K562 (cell line): ENCODE results near the gene ATF4. TPM values are rescaled to one million over a fixed set of nuclear protein-coding genes. Genes with fewer than 3 reads are reported as not detected.

Experiments used
- ATAC-seq: fragments of 200-7000 bp; cut with Tn5 transposase; 3 replicates; pipeline ENCODE4 v1.9.1; 2020; ENCODE audit warnings: moderate library complexity
- BruUV-seq: library from RNA; stranded (reverse); fragments of 400-500 nt; replicated peaks from 2 replicates; lab custom pipeline; 2021; lab: Mats Ljungman, UMichigan
- CTCF ChIA-PET: fragments of 300-600 bp; formaldehyde crosslinking; extraction: SDS; loops from one replicate; lab custom pipeline; 2021; ENCODE audit warnings: low intra/inter-chr PET ratio; lab: Yijun Ruan, JAX
- POLR2A ChIA-PET: fragments of 300-600, 350-650 bp; sonication (Branson Sonifier 250); formaldehyde crosslinking; extraction: SDS; loops from one replicate; lab custom pipeline; 2021; ENCODE audit warnings: antibody characterized with exemption, inconsistent platforms; lab: Yijun Ruan, JAX
- DNase-seq, 4 experiments: peaks; one replicate each; pipeline versions ENCODE4 v3.0.0 to v3.0.0-alpha.2; 2011 to 2018; ENCODE audit warnings: low spot score in 3 of 4, mixed read lengths in 3 of 4; ENCODE audit errors: extremely low read depth in 1 of 4
- FAIRE-seq: peaks from 2 replicates; lab custom pipeline; 2011; peaks lifted over from hg19 to GRCh38; lab: Jason Lieb, UNC
- H2AFZ ChIP-seq: 2 replicates; pipeline ENCODE4 v1.6.0; 2011; ENCODE audit warnings: low read depth, low read length, control low read depth, inconsistent platforms
- H3K27ac ChIP-seq: fragments of 200-600 bp; 3 replicates; pipeline ENCODE4 v1.8.0; 2011; ENCODE audit warnings: low read depth, mild to moderate bottlenecking, control low read depth, inconsistent platforms, low read length, moderate library complexity, mixed read lengths; ENCODE audit errors: extremely low read depth
- H3K27me3 ChIP-seq, 2 experiments: fragments of 300-600 bp in 1 of 2; 2 replicates in 1 of 2; 3 replicates in 1 of 2; pipeline versions ENCODE4 v1.6.0 to v1.8.0; 2011; ENCODE audit warnings: inconsistent platforms in 2 of 2, low read length in 2 of 2, mild to moderate bottlenecking in 1 of 2, mixed read lengths in 1 of 2, moderate library complexity in 1 of 2; ENCODE audit not compliant: control insufficient read depth in 2 of 2, insufficient read depth in 2 of 2
- H3K36me3 ChIP-seq: fragments of 300-600 bp; 3 replicates; pipeline ENCODE4 v1.8.0; 2011; ENCODE audit warnings: mild to moderate bottlenecking, low read length, inconsistent platforms; ENCODE audit not compliant: control insufficient read depth, insufficient read depth
- H3K4me1 ChIP-seq, 2 experiments: fragments of 200-600 bp in 1 of 2; replicated peaks in 1 of 2; 2 replicates in 1 of 2; 3 replicates in 1 of 2; pipeline versions ENCODE4 v1.5.1 to v1.8.0; 2011; ENCODE audit warnings: inconsistent platforms in 2 of 2, low read length in 2 of 2, mild to moderate bottlenecking in 1 of 2, mixed read lengths in 1 of 2, moderate library complexity in 1 of 2; ENCODE audit not compliant: control insufficient read depth in 2 of 2, insufficient read depth in 2 of 2
- H3K4me2 ChIP-seq: 2 replicates; pipeline ENCODE4 v1.6.1; 2011; ENCODE audit warnings: low read length, control low read depth, inconsistent platforms, mixed read lengths; ENCODE audit not compliant: insufficient read depth
- H3K4me3 ChIP-seq: fragments of 200-600 bp; sonication (generic), shearing (Covaris generic); 2 replicates; pipeline ENCODE4 v1.5.1; 2016; ENCODE audit warnings: control low read depth, inconsistent platforms
- H3K79me2 ChIP-seq: fragments of 200-600 bp; 3 replicates; pipeline ENCODE4 v1.8.0; 2011; ENCODE audit warnings: low read length, inconsistent platforms; ENCODE audit not compliant: control insufficient read depth, insufficient read depth
- H3K9ac ChIP-seq, 2 experiments: 2 replicates each; pipeline versions ENCODE4 v1.6.0 to v1.6.1; 2011; ENCODE audit warnings: low read depth in 2 of 2, low read length in 2 of 2, control low read depth in 1 of 2, inconsistent platforms in 1 of 2, mild to moderate bottlenecking in 1 of 2, mixed read lengths in 1 of 2; ENCODE audit not compliant: insufficient read depth in 1 of 2
- H3K9me1 ChIP-seq: one replicate; pipeline ENCODE4 v1.6.0; 2011; ENCODE audit warnings: inconsistent platforms, mild to moderate bottlenecking, low read length, moderate library complexity; ENCODE audit not compliant: control insufficient read depth, insufficient read depth
- H3K9me3 ChIP-seq: replicated peaks from 2 replicates; pipeline ENCODE4 v1.5.1; 2011; ENCODE audit warnings: low read depth, low read length, inconsistent platforms; ENCODE audit not compliant: control insufficient read depth, insufficient read depth
- H4K20me1 ChIP-seq: replicated peaks from 2 replicates; pipeline ENCODE4 v1.6.1; 2011; ENCODE audit warnings: low read length, inconsistent platforms, mixed read lengths; ENCODE audit not compliant: control insufficient read depth, insufficient read depth
- ATF4 ChIP-seq: fragments of 450-650 bp; formaldehyde crosslinking; IDR thresholded peaks from 2 replicates; pipeline ENCODE4 v1.4.0; 2022; ENCODE audit warnings: mild to moderate bottlenecking, moderate library complexity
- BCOR ChIP-seq: fragments of 450-650 bp; IDR thresholded peaks from 2 replicates; pipeline ENCODE4 v1.6.1; 2016
- DIDO1 ChIP-seq: fragments of 450-650 bp; IDR thresholded peaks from 2 replicates; pipeline ENCODE4 v1.6.1; 2016; ENCODE audit warnings: low read depth, missing biosample characterization, missing genetic modification characterization
- FIP1L1 ChIP-seq: fragments of 200-400 bp; formaldehyde crosslinking; IDR thresholded peaks from 2 replicates; pipeline ENCODE4 v1.6.1; 2018; ENCODE audit warnings: mild to moderate bottlenecking, low read depth, low read length; ENCODE audit not compliant: poor library complexity, severe bottlenecking
- KDM1A ChIP-seq, 2 experiments: fragments of 450-650 bp; IDR thresholded peaks; 2 replicates each; pipeline ENCODE4 v1.6.1; 2016; ENCODE audit warnings: mild to moderate bottlenecking in 2 of 2
- OTX1 ChIP-seq: fragments of 450-650 bp; formaldehyde crosslinking; IDR thresholded peaks from 2 replicates; pipeline ENCODE4 v1.4.0; 2022; ENCODE audit warnings: mild to moderate bottlenecking
- RBM25 ChIP-seq: fragments of 200-400 bp; formaldehyde crosslinking; IDR thresholded peaks from 2 replicates; pipeline ENCODE4 v1.6.1; 2018; ENCODE audit warnings: low read length, low read depth, moderate library complexity; ENCODE audit not compliant: severe bottlenecking
- ZFP36 ChIP-seq: fragments of 150-350 bp; IDR thresholded peaks from 2 replicates; pipeline ENCODE4 v1.6.1; 2018; ENCODE audit warnings: low read length, low read depth; ENCODE audit not compliant: partially characterized antibody
- ZNF41 ChIP-seq: fragments of 250-450 bp; sonication (Bioruptor Pico); conservative IDR thresholded peaks from 2 replicates; pipeline ENCODE4 v1.4.0; 2020; ENCODE audit warnings: mild to moderate bottlenecking
- ZNF75A ChIP-seq: fragments of 450-650 bp; formaldehyde crosslinking; IDR thresholded peaks from 2 replicates; pipeline ENCODE4 v1.4.0; 2020; ENCODE audit warnings: mild to moderate bottlenecking
- ZNF780A ChIP-seq: fragments of 250-450 bp; sonication (Bioruptor Pico); IDR thresholded peaks from 2 replicates; pipeline ENCODE4 v1.5.0; 2021; ENCODE audit warnings: mild to moderate bottlenecking
- WGBS: fragments of 100-300 bp; shearing (Covaris generic); methylation state at CpG from one replicate; pipeline ENCODE4 v1.1.6; 2016; ENCODE audit warnings: low coverage, mixed read lengths; ENCODE audit not compliant: insufficient coverage; ENCODE audit errors: missing lambda C conversion rate; 5-methylcytosine and 5-hydroxymethylcytosine counted together
- in situ Hi-C: fragments of 300-500 bp; cut with MboI; formaldehyde crosslinking; loops from 4 replicates; pipeline ENCODE4 v1.15.0; 2018; ENCODE audit warnings: inconsistent platforms, mixed read lengths
- intact Hi-C: fragments of 100-400 bp; cut with micrococcal nuclease; formaldehyde crosslinking; loops from 2 replicates; pipeline ENCODE4 v1.14.2; 2022
- polyA plus RNA-seq, 8 experiments: library from polyadenylated mRNA; depleted of rRNA in 4 of 8; stranded (reverse) in 5 of 8; unstranded in 3 of 8; fragments of >200 nt; fragmentation: Nextera tagmentation in 2 of 8; fragmentation: Illumina TruSeq in 1 of 8; extraction: Ambion mirVana in 2 of 8; extraction: Trizol in 1 of 8; gene quantifications; 2 replicates each; pipeline versions ENCODE4 v1.2.1 to v1.2.3, GENCODE V29; 2011 to 2014; ENCODE audit warnings: inconsistent platforms in 1 of 8, missing spikeins in 1 of 8
- total RNA-seq, 7 experiments: library from RNA; depleted of rRNA in 6 of 7; stranded (reverse); fragments of >200 nt in 6 of 7; fragmentation: Illumina TruSeq in 2 of 7; extraction: Trizol in 2 of 7; gene quantifications; 2 replicates each; pipeline versions ENCODE4 v1.2.1 to v1.2.3, GENCODE V29; 2011 to 2021; ENCODE audit warnings: low replicate concordance in 1 of 7

The ATF4 gene
- total and polyA plus RNA-seq, 9 of the 15 experiments (the other 6 are each of a cell fraction or from before 2014, with no cell fraction given), result 93.1 to 723 (median 355) TPM

GRCh38 chr22:39477542-39477941 is 42.8 kb upstream of the ATF4 start:
- Histone ChIP-seq H3K4me2 (no peak overlapping the region), H3K27ac (no peak overlapping the region), H3K4me1 (peaks cover 23 to 65% of the 10 kb centered on the region in 2 experiments), H3K4me3 (no peak overlapping the region), H2AFZ (no peak overlapping the region), H3K79me2 (peaks cover 29% of the 10 kb centered on the region), H3K9me1 (no peaks in the 10 kb centered on the region), H4K20me1 (no peaks in the 10 kb centered on the region), H3K9ac (no peak overlapping the region), H3K9me3 (no peaks in the 10 kb centered on the region), H3K27me3 (no peaks in the 10 kb centered on the region), H3K36me3 (peaks cover 9% of the 10 kb centered on the region; the same call in 2 of the 3 replicates)
- intact Hi-C loops, result no loop called here
- no peak for DNase-seq
- TF ChIP-seq ZNF780A (CRISPR knock-in tag), result no peak
- TF ChIP-seq ZFP36, result peak; percentile 67
- TF ChIP-seq ATF4 (CRISPR knock-in tag), result no peak
- 0 out of 4 replicates have a peak, but pooled peaks of 1 of the 2 experiments have one; percentile 15 for TF ChIP-seq KDM1A (IDR thresholded peaks at IDR 0.05)
- no peak for TF ChIP-seq DIDO1 (tag)
- TF ChIP-seq ZNF41 (CRISPR knock-in tag), result no peak
- TF ChIP-seq FIP1L1, result no peak
- no peak for TF ChIP-seq ZNF75A (CRISPR knock-in tag)
- TF ChIP-seq OTX1, result no peak
- peak; percentile 80 for TF ChIP-seq BCOR
- TF ChIP-seq RBM25, result peak; percentile 94
- FAIRE-seq, result no peak
- no peak for ATAC-seq
- BruUV-seq, result no TSS peak
- whole genome bisulfite sequencing, result 73% methylated on average over 7 of the region's 9 CpGs
- ChIA-PET POLR2A (no interaction called here), CTCF (no interaction called here)
- in situ Hi-C loops, result no loop called here
